K562 (cell line): ENCODE results near the gene NUBPL. TPM values are rescaled to one million over a fixed set of nuclear protein-coding genes. Genes with fewer than 3 reads are reported as not detected.

Experiments used
- ATAC-seq: fragments of 200-7000 bp; cut with Tn5 transposase; 3 replicates; pipeline ENCODE4 v1.9.1; 2020; ENCODE audit warnings: moderate library complexity
- BruUV-seq: library from RNA; stranded (reverse); fragments of 400-500 nt; replicated peaks from 2 replicates; lab custom pipeline; 2021; lab: Mats Ljungman, UMichigan
- CTCF ChIA-PET: fragments of 300-600 bp; formaldehyde crosslinking; extraction: SDS; loops from one replicate; lab custom pipeline; 2021; ENCODE audit warnings: low intra/inter-chr PET ratio; lab: Yijun Ruan, JAX
- POLR2A ChIA-PET: fragments of 300-600, 350-650 bp; sonication (Branson Sonifier 250); formaldehyde crosslinking; extraction: SDS; loops from one replicate; lab custom pipeline; 2021; ENCODE audit warnings: antibody characterized with exemption, inconsistent platforms; lab: Yijun Ruan, JAX
- DNase-seq, 4 experiments: peaks; one replicate each; pipeline versions ENCODE4 v3.0.0 to v3.0.0-alpha.2; 2011 to 2018; ENCODE audit warnings: low spot score in 3 of 4, mixed read lengths in 3 of 4; ENCODE audit errors: extremely low read depth in 1 of 4
- FAIRE-seq: peaks from 2 replicates; lab custom pipeline; 2011; peaks lifted over from hg19 to GRCh38; lab: Jason Lieb, UNC
- H2AFZ ChIP-seq: 2 replicates; pipeline ENCODE4 v1.6.0; 2011; ENCODE audit warnings: low read depth, low read length, control low read depth, inconsistent platforms
- H3K27ac ChIP-seq: fragments of 200-600 bp; 3 replicates; pipeline ENCODE4 v1.8.0; 2011; ENCODE audit warnings: low read depth, mild to moderate bottlenecking, control low read depth, inconsistent platforms, low read length, moderate library complexity, mixed read lengths; ENCODE audit errors: extremely low read depth
- H3K27me3 ChIP-seq, 2 experiments: fragments of 300-600 bp in 1 of 2; 2 replicates in 1 of 2; 3 replicates in 1 of 2; pipeline versions ENCODE4 v1.6.0 to v1.8.0; 2011; ENCODE audit warnings: inconsistent platforms in 2 of 2, low read length in 2 of 2, mild to moderate bottlenecking in 1 of 2, mixed read lengths in 1 of 2, moderate library complexity in 1 of 2; ENCODE audit not compliant: control insufficient read depth in 2 of 2, insufficient read depth in 2 of 2
- H3K36me3 ChIP-seq: fragments of 300-600 bp; 3 replicates; pipeline ENCODE4 v1.8.0; 2011; ENCODE audit warnings: mild to moderate bottlenecking, low read length, inconsistent platforms; ENCODE audit not compliant: control insufficient read depth, insufficient read depth
- H3K4me1 ChIP-seq, 2 experiments: fragments of 200-600 bp in 1 of 2; replicated peaks in 1 of 2; 2 replicates in 1 of 2; 3 replicates in 1 of 2; pipeline versions ENCODE4 v1.5.1 to v1.8.0; 2011; ENCODE audit warnings: inconsistent platforms in 2 of 2, low read length in 2 of 2, mild to moderate bottlenecking in 1 of 2, mixed read lengths in 1 of 2, moderate library complexity in 1 of 2; ENCODE audit not compliant: control insufficient read depth in 2 of 2, insufficient read depth in 2 of 2
- H3K4me2 ChIP-seq: 2 replicates; pipeline ENCODE4 v1.6.1; 2011; ENCODE audit warnings: low read length, control low read depth, inconsistent platforms, mixed read lengths; ENCODE audit not compliant: insufficient read depth
- H3K4me3 ChIP-seq: fragments of 200-600 bp; sonication (generic), shearing (Covaris generic); 2 replicates; pipeline ENCODE4 v1.5.1; 2016; ENCODE audit warnings: control low read depth, inconsistent platforms
- H3K79me2 ChIP-seq: fragments of 200-600 bp; 3 replicates; pipeline ENCODE4 v1.8.0; 2011; ENCODE audit warnings: low read length, inconsistent platforms; ENCODE audit not compliant: control insufficient read depth, insufficient read depth
- H3K9ac ChIP-seq, 2 experiments: 2 replicates each; pipeline versions ENCODE4 v1.6.0 to v1.6.1; 2011; ENCODE audit warnings: low read depth in 2 of 2, low read length in 2 of 2, control low read depth in 1 of 2, inconsistent platforms in 1 of 2, mild to moderate bottlenecking in 1 of 2, mixed read lengths in 1 of 2; ENCODE audit not compliant: insufficient read depth in 1 of 2
- H3K9me1 ChIP-seq: one replicate; pipeline ENCODE4 v1.6.0; 2011; ENCODE audit warnings: inconsistent platforms, mild to moderate bottlenecking, low read length, moderate library complexity; ENCODE audit not compliant: control insufficient read depth, insufficient read depth
- H3K9me3 ChIP-seq: replicated peaks from 2 replicates; pipeline ENCODE4 v1.5.1; 2011; ENCODE audit warnings: low read depth, low read length, inconsistent platforms; ENCODE audit not compliant: control insufficient read depth, insufficient read depth
- H4K20me1 ChIP-seq: replicated peaks from 2 replicates; pipeline ENCODE4 v1.6.1; 2011; ENCODE audit warnings: low read length, inconsistent platforms, mixed read lengths; ENCODE audit not compliant: control insufficient read depth, insufficient read depth
- RFX7 ChIP-seq: fragments of 250-450 bp; sonication (Bioruptor Pico); IDR thresholded peaks from 2 replicates; pipeline ENCODE4 v1.5.1; 2021; ENCODE audit warnings: mild to moderate bottlenecking
- ZBTB8A ChIP-seq: fragments of 450-650 bp; IDR thresholded peaks from 2 replicates; pipeline ENCODE4 v1.6.1; 2018; ENCODE audit warnings: mild to moderate bottlenecking, moderate library complexity; ENCODE audit not compliant: partially characterized antibody
- ZKSCAN1 ChIP-seq: fragments of 150-350 bp; IDR thresholded peaks from 2 replicates; pipeline ENCODE4 v1.6.1; 2016; ENCODE audit warnings: low read depth, low read length
- WGBS: fragments of 100-300 bp; shearing (Covaris generic); methylation state at CpG from one replicate; pipeline ENCODE4 v1.1.6; 2016; ENCODE audit warnings: low coverage, mixed read lengths; ENCODE audit not compliant: insufficient coverage; ENCODE audit errors: missing lambda C conversion rate; 5-methylcytosine and 5-hydroxymethylcytosine counted together
- in situ Hi-C: fragments of 300-500 bp; cut with MboI; formaldehyde crosslinking; loops from 4 replicates; pipeline ENCODE4 v1.15.0; 2018; ENCODE audit warnings: inconsistent platforms, mixed read lengths
- intact Hi-C: fragments of 100-400 bp; cut with micrococcal nuclease; formaldehyde crosslinking; loops from 2 replicates; pipeline ENCODE4 v1.14.2; 2022
- polyA plus RNA-seq, 8 experiments: library from polyadenylated mRNA; depleted of rRNA in 4 of 8; stranded (reverse) in 5 of 8; unstranded in 3 of 8; fragments of >200 nt; fragmentation: Nextera tagmentation in 2 of 8; fragmentation: Illumina TruSeq in 1 of 8; extraction: Ambion mirVana in 2 of 8; extraction: Trizol in 1 of 8; gene quantifications; 2 replicates each; pipeline versions ENCODE4 v1.2.1 to v1.2.3, GENCODE V29; 2011 to 2014; ENCODE audit warnings: inconsistent platforms in 1 of 8, missing spikeins in 1 of 8
- total RNA-seq, 7 experiments: library from RNA; depleted of rRNA in 6 of 7; stranded (reverse); fragments of >200 nt in 6 of 7; fragmentation: Illumina TruSeq in 2 of 7; extraction: Trizol in 2 of 7; gene quantifications; 2 replicates each; pipeline versions ENCODE4 v1.2.1 to v1.2.3, GENCODE V29; 2011 to 2021; ENCODE audit warnings: low replicate concordance in 1 of 7
- TF ChIP-seq, protein P1 (sequence below), 2 experiments: fragments of 450-650 bp; conservative IDR thresholded peaks; 2 replicates each; pipeline ENCODE4 v1.6.1; 2017; ENCODE audit warnings: mild to moderate bottlenecking in 2 of 2, moderate library complexity in 2 of 2

Gene NUBPL
- total and polyA plus RNA-seq, 9 of the 15 experiments (the other 6 are each of a cell fraction or from before 2014, with no cell fraction given) = 3.2 to 8.7 (median 6.1) TPM

GRCh38 chr14:31659278-31659677 is 98.1 kb downstream of the NUBPL start (continued):
- no peak for TF ChIP-seq ZBTB8A
- TF ChIP-seq, protein P1, sequence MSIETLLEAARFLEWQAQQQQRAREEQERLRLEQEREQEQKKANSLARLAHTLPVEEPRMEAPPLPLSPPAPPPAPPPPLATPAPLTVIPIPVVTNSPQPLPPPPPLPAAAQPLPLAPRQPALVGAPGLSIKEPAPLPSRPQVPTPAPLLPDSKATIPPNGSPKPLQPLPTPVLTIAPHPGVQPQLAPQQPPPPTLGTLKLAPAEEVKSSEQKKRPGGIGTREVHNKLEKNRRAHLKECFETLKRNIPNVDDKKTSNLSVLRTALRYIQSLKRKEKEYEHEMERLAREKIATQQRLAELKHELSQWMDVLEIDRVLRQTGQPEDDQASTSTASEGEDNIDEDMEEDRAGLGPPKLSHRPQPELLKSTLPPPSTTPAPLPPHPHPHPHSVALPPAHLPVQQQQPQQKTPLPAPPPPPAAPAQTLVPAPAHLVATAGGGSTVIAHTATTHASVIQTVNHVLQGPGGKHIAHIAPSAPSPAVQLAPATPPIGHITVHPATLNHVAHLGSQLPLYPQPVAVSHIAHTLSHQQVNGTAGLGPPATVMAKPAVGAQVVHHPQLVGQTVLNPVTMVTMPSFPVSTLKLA (conservative IDR thresholded peaks at IDR 0.05) = no peak

DNA sequence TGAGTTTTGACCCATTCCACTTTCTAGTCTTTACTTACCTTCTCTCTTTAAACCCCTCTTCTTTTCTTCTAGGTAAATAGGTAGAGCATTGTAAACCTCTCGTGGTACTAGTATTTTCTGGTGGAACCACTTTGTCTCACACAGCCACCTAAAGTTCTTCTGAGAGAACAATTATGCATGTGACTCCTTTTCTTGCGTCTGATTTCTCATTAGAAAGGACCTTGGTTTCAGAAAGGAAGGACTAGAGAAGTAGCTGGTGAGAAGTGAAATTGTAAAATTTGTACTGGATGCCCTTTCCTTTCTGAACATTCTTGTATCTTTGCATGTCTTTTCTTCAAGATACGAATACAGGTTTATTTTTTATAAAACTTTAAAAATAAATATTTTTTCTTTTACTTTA is 99.0 kb downstream of the NUBPL start:
- no peak overlapping the region for H3K4me3 ChIP-seq
- in situ Hi-C loops (no loop called here), intact Hi-C loops (no loop called here)
- no peak overlapping the region for H3K9ac ChIP-seq
- H3K79me2 ChIP-seq = no peaks in the 10 kb centered on the region
- H4K20me1 ChIP-seq = no peaks in the 10 kb centered on the region
- no peak overlapping the region for H2AFZ ChIP-seq
- no peak for ATAC-seq
- ChIA-PET CTCF (no interaction called here), POLR2A (no interaction called here)
- H3K4me1 ChIP-seq = no peaks in the 10 kb centered on the region
- H3K4me2 ChIP-seq = no peak overlapping the region
- DNase-seq = no peak
- BruUV-seq = no TSS peak
- H3K9me1 ChIP-seq = no peaks in the 10 kb centered on the region
- H3K36me3 ChIP-seq = no peaks in the 10 kb centered on the region
- no peak for TF ChIP-seq RFX7 (CRISPR knock-in tag)
- no peak for TF ChIP-seq ZKSCAN1
- no peaks in the 10 kb centered on the region for H3K9me3 ChIP-seq
- 6% methylated on average over 3 of the region's 3 CpGs for WGBS
- FAIRE-seq = no peak
- H3K27ac ChIP-seq = no peak overlapping the region
- no peaks in the 10 kb centered on the region for H3K27me3 ChIP-seq
